Vein endothelial cell (primary cell): ENCODE results near the gene CCDC54. TPM values are rescaled to one million over a fixed set of nuclear protein-coding genes. Genes with fewer than 3 reads are reported as not detected.

ENCODE experiments used
- total RNA-seq: library from RNA; depleted of rRNA; stranded (reverse); fragments of >200 nt; gene quantifications from 2 replicates; pipeline ENCODE4 v1.2.3, GENCODE V29; 2012

Gene CCDC54
- not detected in 2 replicates for total RNA-seq

GRCh38 chr3:107377151-107377550 lies at the start of gene CCDC54:
TSS of gene CCDC54 (plus strand) at chr3:107377439. CDS start at chr3:107377588, 149 bp downstream.

Other genes starting within 250 kb of the CCDC54 start
- 68.3 and 80.8 TPM in 2 replicates for gene BBX, start 145.5 kb downstream of the CCDC54 start, total RNA-seq